Measurements from ENCODE around the gene AGPAT2.

The AGPAT2 gene

DNA sequence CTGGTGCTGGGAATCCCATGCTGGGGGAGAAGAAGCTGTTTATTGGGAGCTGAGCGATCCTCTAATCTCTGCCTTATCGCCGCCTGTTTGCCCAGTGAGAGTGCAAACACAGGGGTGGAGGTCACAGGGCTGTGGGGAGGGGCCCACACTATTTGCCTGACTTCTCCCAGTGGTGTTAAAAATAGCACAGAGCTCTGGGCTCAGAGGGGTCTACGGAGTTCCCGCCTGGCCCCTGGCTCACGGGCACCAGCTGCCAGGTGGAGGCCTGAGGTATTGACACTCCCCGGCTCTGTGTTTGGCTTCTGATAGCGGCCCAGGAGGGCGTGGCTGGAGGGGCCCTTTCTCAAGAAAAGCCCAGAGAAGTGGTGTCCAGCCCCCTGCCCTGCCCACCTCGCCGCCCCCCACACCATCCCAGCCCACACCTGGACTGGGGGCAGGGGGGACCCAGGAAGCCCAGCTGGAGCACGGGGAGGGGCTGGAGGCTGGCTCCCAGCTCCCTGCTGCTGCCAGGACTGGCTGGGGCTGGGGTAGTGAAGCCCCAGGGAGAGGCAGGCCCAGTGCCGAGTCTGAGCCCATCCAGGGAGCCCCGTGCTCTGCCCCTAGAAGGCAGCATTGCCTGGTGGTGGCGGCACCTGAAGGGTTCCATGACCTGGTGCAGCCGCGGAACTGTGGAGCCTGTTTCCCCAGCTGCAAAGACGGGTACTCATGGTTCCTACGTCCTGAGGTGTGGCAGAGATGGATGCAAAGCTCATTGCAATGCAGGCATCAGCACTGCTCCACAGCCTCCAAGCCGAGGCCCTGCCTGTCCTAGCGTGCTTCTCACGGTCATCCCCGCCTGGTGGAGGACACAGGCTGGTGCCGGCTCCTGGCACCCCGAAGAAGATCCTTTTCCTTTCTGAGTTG lies 60.3 kb downstream of the AGPAT2 start:
- no peak for DNase-seq (ENCODE audit: low read depth in 2 of 2)

DNA sequence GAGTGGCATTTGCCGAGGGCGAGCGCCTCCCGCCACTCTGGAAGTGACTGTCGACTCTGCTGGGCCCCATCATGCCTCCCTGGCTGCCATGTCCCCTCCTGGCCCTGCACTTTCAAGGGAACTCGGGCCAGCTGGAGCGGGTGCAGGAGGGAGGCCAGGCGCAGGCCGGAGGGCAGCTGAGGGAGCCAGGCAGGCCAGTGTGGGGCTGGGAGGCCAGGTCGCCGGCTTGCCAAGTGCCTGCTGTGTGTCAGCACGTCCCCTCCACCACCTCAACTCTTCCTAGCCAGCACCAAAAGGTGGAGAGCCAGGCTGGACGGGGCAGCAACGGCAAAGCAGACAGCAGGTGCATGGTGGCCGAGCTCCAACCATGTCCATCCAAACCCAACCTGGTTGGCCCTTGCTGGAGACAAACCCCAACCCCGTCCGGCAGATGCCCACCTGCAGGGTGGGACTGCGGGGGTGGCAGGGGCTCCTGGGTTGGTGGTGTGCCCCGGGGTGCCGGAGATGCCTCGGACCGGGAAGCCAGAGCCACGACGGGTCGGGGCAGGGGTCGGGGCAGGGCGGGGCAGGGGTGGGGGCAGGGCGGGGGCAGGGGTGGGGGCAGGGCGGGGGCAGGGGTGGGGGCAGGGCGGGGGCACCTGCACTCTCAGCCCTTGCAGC lies 61.1 kb downstream of the AGPAT2 start:
- DNase-seq (ENCODE audit: low read depth in 2 of 2), result no peak

GRCh38 chr9:136625101-136626065 lies 61.9 kb downstream of the AGPAT2 start:
- DNase-seq (ENCODE audit: low read depth in 2 of 2), result no peak

- no peak for DNase-seq (ENCODE audit: low read depth in 2 of 2)
These were observed 62.9 kb downstream of the AGPAT2 start for GRCh38 chr9:136624184-136624951.

DNA sequence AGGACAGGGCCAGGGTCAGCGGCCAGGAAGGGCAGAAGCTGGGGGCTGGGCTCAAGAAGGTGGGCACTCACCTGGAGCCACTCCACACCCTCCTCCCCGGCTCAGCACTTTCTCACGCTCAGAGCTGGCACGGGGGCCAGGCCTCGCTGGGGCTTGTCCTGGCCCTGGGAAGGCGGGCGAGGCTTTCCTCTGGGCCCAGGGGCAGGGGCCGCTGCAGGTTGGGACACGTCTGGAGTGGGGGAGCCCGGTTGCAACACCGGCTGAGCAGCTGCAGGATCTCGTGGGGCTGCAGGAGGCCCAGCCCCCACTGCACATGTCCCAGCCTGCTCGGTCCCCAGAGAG lies 63.4 kb downstream of the AGPAT2 start:
- no peak for DNase-seq (ENCODE audit: low read depth in 2 of 2)

Data from stimulated activated CD8-positive, alpha-beta memory T cell treated with anti-CD3 and anti-CD28 coated beads, Interleukin-7, amount 100 ng/mL, for 1 hour (primary cell).